Measurements from ENCODE around the gene ZNF679. TPM values are rescaled to one million over a fixed set of nuclear protein-coding genes. Genes with fewer than 3 reads are reported as not detected.

ZNF679 gene
- total and polyA plus RNA-seq, 2 of the 13 experiments (the other 11 are each of a cell fraction or from before 2014, with no cell fraction given), result not detected

GRCh38 chr7:64187408-64187807 is 40.9 kb upstream of the ZNF679 start:
- WGBS (ENCODE audit: low lambda C conversion rate), result 0% methylated on average over 1 of the region's 3 CpGs
- ATAC-seq, result no peak
- H3K4me3 ChIP-seq (replicated peaks in 1 of 3; ENCODE audit: insufficient read depth in 1 of 3, low read depth in 2 of 3, low read length in 3 of 3), result no peak overlapping the region
- no peak overlapping the region for H3K4me2 ChIP-seq (ENCODE audit: low read depth, low read length)
- H3K27ac ChIP-seq (ENCODE audit: extremely low read length, insufficient read depth, low read length), result no peak overlapping the region
- POLR2A ChIA-PET, result no interaction called here
- in situ Hi-C loops (cut with HindIII; ENCODE audit: extremely low pct_ligation_motif_present, low pct_unique_long_range_greater_than_20kb) (loop anchor here (25.0 kb wide), 1 partner anchor 425 kb away; no protein-coding TSS in a partner anchor), intact Hi-C loops (cut with micrococcal nuclease; ENCODE audit: unreplicated experiment) (no loop called here)
- no peak for TF ChIP-seq ZSCAN12 (CRISPR knock-in tag; IDR thresholded peaks at IDR 0.05)
- H3K79me2 ChIP-seq (ENCODE audit: insufficient read depth, low read length), result no peaks in the 10 kb centered on the region
- H2AFZ ChIP-seq (ENCODE audit: low read length), result no peak overlapping the region
- H3K9ac ChIP-seq (ENCODE audit: insufficient read depth, low read depth, low read length), result no peak overlapping the region
- no peaks in the 10 kb centered on the region for H3K36me3 ChIP-seq (replicated peaks in 1 of 2; ENCODE audit: control insufficient read depth in 1 of 2, insufficient read depth in 2 of 2, low read length in 2 of 2)
- no peaks in the 10 kb centered on the region for H3K27me3 ChIP-seq (ENCODE audit: control insufficient read depth in 1 of 2, insufficient read depth in 2 of 2, low read length in 2 of 2)
- peaks cover 73% of the 10 kb centered on the region for H3K9me3 ChIP-seq (ENCODE audit: low read length)
- no peak for DNase-seq (ENCODE audit: low spot score)
- BruUV-seq (replicated peaks), result no TSS peak
- H4K20me1 ChIP-seq (ENCODE audit: insufficient read depth, low read length), result no peaks in the 10 kb centered on the region
- H3K4me1 ChIP-seq (ENCODE audit: insufficient read depth, low read length), result no peaks in the 10 kb centered on the region
- CTCF ChIA-PET (ENCODE audit: low intra/inter-chr PET ratio, low total read pairs), result no interaction called here
- FAIRE-seq, result no peak

DNA sequence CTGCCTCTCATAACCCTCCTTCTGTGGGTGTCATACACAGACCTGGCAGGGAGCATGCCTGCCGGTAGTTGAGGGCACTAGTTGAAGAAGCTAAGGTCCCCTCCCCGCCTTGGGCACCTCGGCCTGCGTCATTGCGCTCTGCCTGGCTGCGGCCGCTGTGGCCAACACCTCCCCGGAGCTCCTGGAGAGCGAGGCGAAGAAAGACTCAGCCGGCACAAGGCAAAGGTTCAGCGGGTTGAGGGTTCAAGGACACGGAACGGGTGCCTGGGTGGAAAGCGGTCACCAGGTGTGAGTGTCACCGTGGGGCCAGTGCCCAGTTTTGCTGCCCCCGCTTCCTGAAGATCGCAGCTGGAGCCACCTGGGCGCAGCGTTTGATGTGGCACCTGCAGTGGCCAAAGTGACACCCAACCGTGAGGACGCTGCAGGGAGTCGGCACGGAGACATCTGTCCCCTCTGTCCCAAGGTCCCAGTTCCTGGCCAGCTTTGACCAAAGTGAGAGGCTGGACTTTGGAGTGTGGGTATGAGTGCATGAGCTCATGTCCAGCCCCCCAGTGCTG is 36.0 kb upstream of the ZNF679 start:
- peaks cover 84% of the 10 kb centered on the region for H3K9me3 ChIP-seq (ENCODE audit: low read length)
- 47% methylated on average over 16 of the region's 24 CpGs for WGBS (ENCODE audit: low lambda C conversion rate)
- ChIA-PET POLR2A (no interaction called here), CTCF (ENCODE audit: low intra/inter-chr PET ratio, low total read pairs) (no interaction called here)
- H3K4me1 ChIP-seq (ENCODE audit: insufficient read depth, low read length), result no peaks in the 10 kb centered on the region
- intact Hi-C loops (cut with micrococcal nuclease; ENCODE audit: unreplicated experiment), result no loop called here
- ATAC-seq (no peak), FAIRE-seq (no peak), DNase-seq (ENCODE audit: low spot score) (no peak)
- BruUV-seq (replicated peaks), result no TSS peak
- H3K27ac ChIP-seq (ENCODE audit: extremely low read length, insufficient read depth, low read length), result no peak overlapping the region
- H3K36me3 ChIP-seq (replicated peaks in 1 of 2; ENCODE audit: control insufficient read depth in 1 of 2, insufficient read depth in 2 of 2, low read length in 2 of 2), result no peaks in the 10 kb centered on the region
- H3K4me2 ChIP-seq (ENCODE audit: low read depth, low read length), result no peak overlapping the region
- no peak overlapping the region for H3K9ac ChIP-seq (ENCODE audit: insufficient read depth, low read depth, low read length)
- in situ Hi-C loops (cut with HindIII; ENCODE audit: extremely low pct_ligation_motif_present, low pct_unique_long_range_greater_than_20kb), result loop anchor here (25.0 kb wide), 1 partner anchor 420 kb away; no protein-coding TSS in a partner anchor
- H4K20me1 ChIP-seq (ENCODE audit: insufficient read depth, low read length), result no peaks in the 10 kb centered on the region
- H3K4me3 ChIP-seq (replicated peaks in 1 of 3; ENCODE audit: insufficient read depth in 1 of 3, low read depth in 2 of 3, low read length in 3 of 3), result no peak overlapping the region
- H3K79me2 ChIP-seq (ENCODE audit: insufficient read depth, low read length), result no peaks in the 10 kb centered on the region
- H3K27me3 ChIP-seq (ENCODE audit: control insufficient read depth in 1 of 2, insufficient read depth in 2 of 2, low read length in 2 of 2), result no peaks in the 10 kb centered on the region
- H2AFZ ChIP-seq (ENCODE audit: low read length), result no peak overlapping the region
- TF ChIP-seq ZNF136 (CRISPR knock-in tag; IDR thresholded peaks at IDR 0.05; ENCODE audit: low read depth) (no peak), HNRNPH1 (optimal IDR thresholded peaks at IDR 0.05; ENCODE audit: low read depth, low read length) (no peak), WIZ (CRISPR knock-in tag; IDR thresholded peaks at IDR 0.05) (no peak), ZNF761 (CRISPR knock-in tag; conservative IDR thresholded peaks at IDR 0.05) (no peak), RFX1 (IDR thresholded peaks at IDR 0.05) (no peak), AKNA (CRISPR knock-in tag; IDR thresholded peaks at IDR 0.05; ENCODE audit: borderline replicate concordance) (no peak), HNF4A (CRISPR knock-in tag; IDR thresholded peaks at IDR 0.05) (no peak), SALL2 (CRISPR knock-in tag; IDR thresholded peaks at IDR 0.05) (no peak), ZNF720 (CRISPR knock-in tag; IDR thresholded peaks at IDR 0.05) (no peak), HDAC6 (IDR thresholded peaks at IDR 0.05; ENCODE audit: low read depth, low read length) (no peak), GFI1 (CRISPR knock-in tag; IDR thresholded peaks at IDR 0.05; ENCODE audit: borderline replicate concordance) (no peak), ZNF629 (CRISPR knock-in tag; conservative IDR thresholded peaks at IDR 0.05) (no peak)
- TF ChIP-seq, protein P1, sequence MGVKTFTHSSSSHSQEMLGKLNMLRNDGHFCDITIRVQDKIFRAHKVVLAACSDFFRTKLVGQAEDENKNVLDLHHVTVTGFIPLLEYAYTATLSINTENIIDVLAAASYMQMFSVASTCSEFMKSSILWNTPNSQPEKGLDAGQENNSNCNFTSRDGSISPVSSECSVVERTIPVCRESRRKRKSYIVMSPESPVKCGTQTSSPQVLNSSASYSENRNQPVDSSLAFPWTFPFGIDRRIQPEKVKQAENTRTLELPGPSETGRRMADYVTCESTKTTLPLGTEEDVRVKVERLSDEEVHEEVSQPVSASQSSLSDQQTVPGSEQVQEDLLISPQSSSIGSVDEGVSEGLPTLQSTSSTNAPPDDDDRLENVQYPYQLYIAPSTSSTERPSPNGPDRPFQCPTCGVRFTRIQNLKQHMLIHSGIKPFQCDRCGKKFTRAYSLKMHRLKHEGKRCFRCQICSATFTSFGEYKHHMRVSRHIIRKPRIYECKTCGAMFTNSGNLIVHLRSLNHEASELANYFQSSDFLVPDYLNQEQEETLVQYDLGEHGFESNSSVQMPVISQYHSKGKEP (CRISPR knock-in tag; IDR thresholded peaks at IDR 0.05), result no peak
